ENCODE results near the gene OGN.
A peak's percentile ranks its signal among the peaks of the same experiment; 100 is the strongest.

Gene OGN

GRCh38 chr9:92404042-92404836, at the start of gene OGN:
TSS of gene OGN (minus strand) at chr9:92404578. CDS start at chr9:92403407, 1,171 bp downstream.
- no peak for TF ChIP-seq CTCF (IDR thresholded peaks at IDR 0.05; ENCODE audit: insufficient read depth, low read depth, low read length, missing control alignments)
- DNase-seq (ENCODE audit: low read depth), result no peak
- H3K4me3 ChIP-seq (ENCODE audit: low read length), result no peak within 1 kb of the TSS

- H3K4me3 ChIP-seq (ENCODE audit: low read length), result no peak overlapping the region
- no peak for DNase-seq (ENCODE audit: low read depth)
- no peak for TF ChIP-seq CTCF (IDR thresholded peaks at IDR 0.05; ENCODE audit: insufficient read depth, low read depth, low read length, missing control alignments)
These were observed 42.2 kb upstream of the OGN start for GRCh38 chr9:92446536-92446935.

- no peak for TF ChIP-seq CTCF (IDR thresholded peaks at IDR 0.05; ENCODE audit: insufficient read depth, low read depth, low read length, missing control alignments)
- DNase-seq (ENCODE audit: low read depth), result no peak
These were observed 40.5 kb upstream of the OGN start for GRCh38 chr9:92444841-92445240.

GRCh38 chr9:92440751-92441046, 36.3 kb upstream of the OGN start:
- no peak overlapping the region for H3K4me3 ChIP-seq (ENCODE audit: low read length)
- DNase-seq (ENCODE audit: low read depth), result no peak
- no peak for TF ChIP-seq CTCF (IDR thresholded peaks at IDR 0.05; ENCODE audit: insufficient read depth, low read depth, low read length, missing control alignments)

More at GRCh38 chr9:92444841-92445240, 40.5 kb upstream of the OGN start:
- no peak overlapping the region for H3K4me3 ChIP-seq (ENCODE audit: low read length)

GRCh38 chr9:92439921-92440750, 35.8 kb upstream of the OGN start:
- DNase-seq (ENCODE audit: low read depth), result peak; percentile 93
- no peak for TF ChIP-seq CTCF (IDR thresholded peaks at IDR 0.05; ENCODE audit: insufficient read depth, low read depth, low read length, missing control alignments)
- H3K4me3 ChIP-seq (ENCODE audit: low read length), result no peak overlapping the region

GRCh38 chr9:92438900-92439526, 34.6 kb upstream of the OGN start:
- peak; percentile 4 for DNase-seq (ENCODE audit: low read depth)
- no peak for TF ChIP-seq CTCF (IDR thresholded peaks at IDR 0.05; ENCODE audit: insufficient read depth, low read depth, low read length, missing control alignments)
- H3K4me3 ChIP-seq (ENCODE audit: low read length), result no peak overlapping the region

All from epithelial cell of esophagus (primary cell).